GM21447 (cell line): ENCODE data around the gene SLC26A2.

Experiments used
- ATAC-seq: cut with Tn5 transposase; IDR thresholded peaks from one replicate; pipeline ENCODE4 v1.9.1; 2021; ENCODE audit not compliant: unreplicated experiment

SLC26A2 gene

GRCh38 chr5:149960272-149961185 lies at the start of gene SLC26A2:
TSS of gene SLC26A2 (plus strand) at chr5:149960758. CDS start at chr5:149977653, 16,895 bp downstream.
- peak; percentile 97 for ATAC-seq

DNA sequence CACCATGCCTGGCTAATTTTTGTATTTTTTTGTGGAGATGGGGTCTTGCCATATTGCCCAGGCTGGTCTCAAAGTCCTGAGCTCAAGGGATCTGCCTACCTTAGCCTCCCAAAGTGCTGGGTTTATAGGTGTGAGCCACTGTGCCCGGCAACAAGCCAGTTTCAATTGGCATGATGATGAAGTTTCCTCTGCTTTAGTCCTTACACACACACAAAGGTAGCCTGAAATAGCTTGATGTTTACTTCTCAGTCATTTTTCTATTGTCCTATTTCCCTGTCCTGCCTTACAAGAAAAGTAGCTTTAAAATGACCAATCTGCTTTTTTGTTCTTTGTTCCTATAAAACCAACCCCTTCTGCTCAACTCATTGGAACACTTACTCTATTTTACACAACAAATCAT lies 49.5 kb upstream of the SLC26A2 start:
- ATAC-seq: no peak

GRCh38 chr5:149912226-149912871 lies 48.2 kb upstream of the SLC26A2 start:
- ATAC-seq: no peak

DNA sequence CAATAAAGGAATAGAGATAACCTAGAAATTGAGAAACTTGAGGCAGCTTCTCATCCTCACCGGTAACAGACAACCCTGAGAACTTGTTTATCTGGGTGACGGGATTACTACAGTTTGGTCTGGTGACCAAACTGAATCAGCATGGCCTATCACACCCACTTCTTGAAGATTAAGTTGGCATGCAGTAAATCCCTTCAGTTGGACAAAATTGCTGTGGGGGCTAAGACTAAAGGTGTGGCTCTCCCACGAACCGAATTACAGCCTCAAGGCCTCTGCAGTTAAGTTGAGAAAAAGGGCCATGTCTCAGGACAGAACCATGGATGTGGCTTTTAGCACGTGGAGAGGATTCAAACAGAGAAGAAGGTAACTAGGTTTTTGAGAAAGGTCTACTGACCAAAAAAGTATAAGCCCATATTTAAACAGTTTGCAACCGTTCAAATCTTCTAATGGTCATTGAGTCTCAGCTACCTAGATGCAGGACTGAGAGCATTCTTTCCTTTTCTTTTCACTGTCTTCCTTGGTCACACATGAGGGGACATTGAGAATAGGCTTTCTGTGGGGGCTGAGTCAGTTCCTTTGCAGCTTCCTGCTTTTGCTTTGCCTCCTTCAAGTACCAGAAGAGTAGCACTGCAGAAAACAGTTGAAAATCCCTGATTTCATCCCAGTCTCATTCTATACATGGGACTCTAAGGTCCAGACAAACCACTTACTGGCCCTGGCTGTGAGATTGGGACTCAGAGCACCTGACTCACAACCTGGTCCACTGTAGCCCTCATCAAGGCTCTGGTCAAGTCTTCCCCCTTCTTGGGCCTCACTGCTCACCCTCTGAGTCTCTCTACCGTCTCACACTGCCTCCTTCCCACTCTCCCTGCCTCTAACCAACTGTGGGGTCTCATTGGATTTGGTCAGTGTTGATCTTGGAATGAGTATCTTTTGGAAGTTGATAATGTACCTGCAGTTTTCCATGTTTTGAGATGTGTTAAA lies 46.8 kb upstream of the SLC26A2 start:
- no peak for ATAC-seq

GRCh38 chr5:149915392-149916260 lies 44.9 kb upstream of the SLC26A2 start:
- no peak for ATAC-seq

DNA sequence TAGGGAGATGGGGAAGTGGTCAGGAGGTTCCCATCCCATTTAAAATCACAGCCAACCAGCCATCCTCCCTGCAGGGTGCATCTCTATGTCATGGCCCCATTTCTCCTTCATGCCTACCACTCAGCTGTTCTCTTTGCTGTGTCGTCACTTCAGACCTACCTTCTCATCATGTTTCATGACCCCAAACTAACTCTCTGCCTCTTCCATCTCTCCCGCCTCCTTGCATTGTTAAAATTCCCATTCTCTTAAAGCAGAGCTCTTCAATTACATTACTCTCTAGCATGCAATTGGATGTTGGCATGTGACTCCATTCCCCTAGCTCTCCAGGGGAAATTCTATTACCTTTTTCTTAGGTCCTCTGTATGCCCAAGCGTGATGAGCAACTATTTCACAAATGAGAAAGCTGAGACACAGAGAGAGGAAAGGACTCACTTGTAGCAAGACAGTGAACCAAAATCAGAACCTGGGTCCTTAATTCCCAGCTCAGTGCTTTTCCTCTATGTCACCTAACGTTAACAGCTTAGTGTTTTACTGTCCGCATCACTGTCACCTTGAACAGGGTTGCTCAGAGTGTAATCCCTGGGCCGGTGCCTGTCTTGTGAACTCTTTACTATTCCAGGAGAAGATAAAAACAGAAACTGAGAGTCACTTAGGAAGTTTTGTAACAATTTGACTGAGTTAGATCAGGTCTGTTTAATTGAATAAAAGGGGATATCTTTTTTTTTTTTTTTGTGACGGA lies 44.1 kb upstream of the SLC26A2 start:
- ATAC-seq: no peak

- ATAC-seq: no peak
Measured at GRCh38 chr5:149917073-149917676, 43.4 kb upstream of the SLC26A2 start.

- ATAC-seq: no peak
Measured at GRCh38 chr5:149921597-149921996, 39.0 kb upstream of the SLC26A2 start.

- ATAC-seq: no peak
Measured at GRCh38 chr5:149922950-149923349, 37.6 kb upstream of the SLC26A2 start.

DNA sequence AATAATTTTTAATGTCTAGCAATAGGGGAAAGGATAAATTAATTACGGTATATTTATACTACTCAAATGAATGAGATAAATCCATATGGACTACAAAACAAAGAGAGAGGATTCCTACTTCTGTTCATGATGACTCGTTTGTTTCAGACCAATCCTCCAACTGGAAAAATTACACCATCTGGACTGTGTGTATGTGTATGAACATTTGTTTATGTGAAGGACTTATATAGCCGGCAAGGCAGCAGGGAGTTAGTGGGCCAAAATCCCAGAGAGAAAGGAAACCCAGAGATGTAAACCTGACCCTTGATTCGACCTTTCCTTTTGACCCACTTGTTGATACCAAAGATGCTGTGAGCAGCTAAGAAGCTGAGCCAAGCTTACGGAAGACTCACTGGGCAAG lies 36.1 kb upstream of the SLC26A2 start:
- no peak for ATAC-seq

DNA sequence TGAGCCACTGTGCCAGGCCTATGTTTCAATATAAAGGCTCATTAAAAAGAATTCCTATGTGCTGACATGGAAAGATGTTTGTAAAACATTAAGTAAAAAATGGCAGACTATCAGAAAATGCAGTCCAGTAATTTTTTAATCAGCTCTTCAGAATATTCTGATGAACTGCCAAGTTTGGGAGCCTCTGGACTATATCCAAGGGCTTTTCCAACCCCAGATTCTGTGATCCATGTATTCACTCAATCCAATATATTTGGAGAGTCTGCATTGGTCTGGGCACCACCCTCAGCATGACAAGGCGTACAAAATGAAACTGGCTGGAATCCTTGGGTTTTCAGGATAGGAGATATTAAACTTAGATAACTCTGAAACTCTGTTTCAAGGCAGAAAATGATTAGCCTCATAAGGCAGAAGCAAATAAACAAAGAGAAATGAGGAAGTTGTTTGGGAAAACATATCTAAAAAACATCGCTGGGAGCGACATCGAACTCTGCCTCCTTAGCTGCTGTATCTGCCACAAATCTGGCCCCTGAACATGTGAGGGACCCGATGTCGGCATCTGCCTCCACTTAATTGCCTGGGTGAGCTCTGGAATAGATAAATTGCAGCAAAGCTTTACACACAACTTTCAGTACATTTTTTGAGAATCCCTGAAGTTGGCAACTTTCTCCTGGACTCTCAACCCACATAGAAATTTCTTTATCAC lies 30.4 kb upstream of the SLC26A2 start:
- ATAC-seq: no peak

DNA sequence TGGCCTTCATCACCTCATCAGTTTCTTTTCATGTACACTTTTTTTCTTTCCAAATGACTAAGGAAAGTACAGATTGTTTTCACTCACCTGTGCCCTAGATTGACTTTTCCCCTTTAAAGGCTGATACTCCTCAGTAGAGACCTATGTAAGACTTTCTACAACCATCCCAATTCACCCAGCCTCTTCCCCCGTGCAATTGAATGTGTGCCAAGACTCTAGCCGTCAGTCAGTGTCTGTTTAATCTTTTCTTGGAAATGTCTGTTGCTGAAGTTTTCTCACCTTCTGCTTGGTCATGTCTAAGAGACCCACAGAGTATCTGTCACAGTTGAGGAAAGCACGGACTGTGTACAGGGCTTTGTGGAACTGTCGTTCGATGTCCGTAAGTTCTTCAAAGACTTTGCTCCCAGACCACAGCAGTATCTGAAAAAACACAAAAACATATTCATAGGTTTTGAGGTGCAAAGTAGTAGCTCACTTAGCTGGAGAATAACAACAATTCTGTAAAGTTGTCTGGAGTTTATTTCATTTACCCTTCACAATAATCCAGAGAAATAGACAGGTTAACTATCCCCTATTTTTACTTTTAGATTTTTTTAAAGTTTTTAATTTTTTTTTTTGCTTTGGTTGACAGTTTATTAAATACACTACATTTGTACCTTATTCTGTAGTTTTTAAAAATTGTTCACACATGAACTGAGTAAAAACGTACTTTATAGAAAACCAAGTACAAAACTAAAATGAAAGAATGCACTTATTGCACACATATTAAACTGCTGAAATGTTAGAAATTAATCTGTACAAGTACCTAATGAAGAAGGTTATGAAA lies 29.6 kb upstream of the SLC26A2 start:
- no peak for ATAC-seq

- no peak for ATAC-seq
Measured at GRCh38 chr5:149931992-149932436, 28.5 kb upstream of the SLC26A2 start.

- ATAC-seq: no peak
Measured at GRCh38 chr5:149932445-149933350, 27.9 kb upstream of the SLC26A2 start.

DNA sequence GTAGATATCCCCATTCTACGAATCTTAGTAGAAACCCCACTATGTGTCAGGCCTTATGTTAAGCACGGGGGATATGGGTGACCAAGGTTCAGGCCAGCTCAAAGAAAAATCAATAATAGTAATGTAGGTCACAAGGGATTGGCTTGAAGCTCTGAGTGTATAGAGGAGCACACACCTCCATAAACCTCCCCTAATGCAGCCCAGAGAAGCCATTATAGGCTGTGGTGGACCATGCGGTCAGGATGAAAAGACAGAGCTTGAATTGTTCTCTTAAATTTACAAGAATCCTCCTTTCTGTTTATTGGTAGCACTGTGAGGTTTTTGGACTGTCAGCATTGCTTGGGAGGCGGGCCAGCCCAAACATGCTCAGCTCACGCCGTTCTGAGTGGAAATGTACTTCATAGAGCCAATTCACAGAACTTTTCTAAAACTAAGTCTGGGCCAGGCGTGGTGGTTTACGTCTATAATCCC lies 25.1 kb upstream of the SLC26A2 start:
- no peak for ATAC-seq

DNA sequence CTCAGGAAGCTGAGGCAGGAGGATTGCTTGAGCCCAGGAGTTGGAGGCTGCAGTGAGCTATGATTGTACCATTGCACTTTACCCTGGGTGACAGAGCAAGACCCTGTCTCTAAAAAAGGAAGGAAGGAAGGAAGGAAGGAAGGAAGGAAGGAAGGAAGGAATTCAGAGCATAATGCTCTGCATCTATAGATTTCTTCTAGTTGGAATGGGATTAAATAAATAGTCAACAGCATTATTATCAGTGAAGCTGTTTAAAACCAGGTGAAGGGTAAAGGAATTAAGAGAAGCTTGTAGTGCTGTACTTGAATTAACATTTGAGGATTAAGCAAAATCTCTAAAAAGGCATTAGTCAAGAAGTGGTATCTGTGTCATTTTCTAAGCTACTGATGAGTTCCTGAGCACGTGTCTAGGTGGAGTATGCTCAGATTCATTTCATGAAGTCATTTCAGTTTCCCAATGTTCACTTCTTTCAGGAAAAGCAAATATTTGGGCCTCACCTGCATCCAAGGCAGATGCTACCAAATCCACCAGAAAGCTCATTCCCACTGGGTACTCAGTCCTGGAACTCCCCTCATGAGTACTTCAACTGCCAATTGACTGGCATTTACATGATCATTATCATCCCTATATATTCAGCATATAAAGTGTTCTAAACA lies 24.4 kb upstream of the SLC26A2 start:
- no peak for ATAC-seq
